HTERT RPE-1 (cell line): ENCODE results near the gene FAM50B.

ENCODE experiments used
- in situ Hi-C: fragments of 300-500 bp; cut with MboI; formaldehyde crosslinking; loops from 4 replicates; pipeline ENCODE4 v1.14.3; 2020; ENCODE audit warnings: low sequenced_read_pairs

The FAM50B gene

DNA sequence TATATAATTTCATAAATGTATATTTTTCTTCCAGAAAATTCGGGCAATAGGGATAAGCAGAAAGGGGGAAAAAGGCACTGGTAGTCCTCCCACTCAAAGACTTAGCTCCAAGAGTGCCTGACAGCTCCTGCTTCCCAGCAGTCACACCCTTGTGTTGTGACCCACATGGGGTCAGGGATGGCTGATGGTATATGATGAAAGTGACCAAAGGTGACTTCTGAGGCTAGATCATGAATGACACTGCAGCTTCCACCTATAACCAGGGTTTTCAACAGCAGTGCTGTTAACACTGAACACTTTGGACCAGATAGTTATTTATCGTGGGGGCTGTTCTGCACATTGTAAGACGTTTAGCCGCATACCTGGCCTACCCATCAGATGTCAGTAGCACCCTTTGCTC, 22.3 kb downstream of the FAM50B start:
- in situ Hi-C loops = no loop called here

GRCh38 chr6:3871939-3872338, 22.8 kb downstream of the FAM50B start:
- in situ Hi-C loops = no loop called here

DNA sequence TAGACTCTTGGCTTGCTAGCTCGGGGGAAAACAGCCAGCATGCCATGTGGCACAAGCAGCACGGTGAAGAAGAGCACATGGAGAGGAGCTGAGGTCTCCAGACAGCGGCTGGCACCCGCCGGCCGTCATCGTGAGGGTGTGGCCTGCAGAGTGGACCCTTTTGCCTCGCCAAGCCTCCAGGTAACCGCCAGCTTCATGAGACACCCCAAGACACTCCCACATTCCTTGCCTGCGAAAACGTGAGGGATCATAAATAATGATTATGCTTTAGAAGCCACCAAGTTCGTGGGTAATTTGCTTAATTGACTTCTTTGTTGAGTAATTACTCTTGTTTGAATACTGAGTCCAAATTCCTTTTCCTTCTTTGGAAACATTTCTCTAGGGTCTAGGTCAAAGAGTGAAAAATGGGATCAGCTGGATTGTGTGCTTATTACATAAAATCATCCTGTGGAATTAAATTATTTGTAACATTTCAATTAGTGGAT, 23.2 kb downstream of the FAM50B start:
- in situ Hi-C loops = no loop called here

DNA sequence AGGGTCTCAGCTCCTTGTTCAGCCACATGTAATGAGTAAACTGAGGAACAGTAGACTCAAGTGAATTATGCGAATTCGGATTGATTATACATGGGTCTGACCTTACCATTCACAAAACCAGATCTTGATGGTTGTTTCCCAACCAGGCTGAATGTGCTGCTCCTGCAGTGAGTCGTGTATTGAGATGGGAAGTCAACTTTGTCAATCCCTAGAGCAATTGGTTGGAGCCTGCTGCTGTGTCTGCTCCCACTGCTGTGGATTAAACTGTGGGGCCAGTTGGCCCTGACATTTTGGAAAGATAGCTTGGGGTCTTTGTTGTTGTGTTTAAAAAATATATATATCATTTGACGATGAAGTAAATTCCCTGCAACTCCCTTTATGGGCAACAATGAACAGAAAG, 23.9 kb downstream of the FAM50B start:
- in situ Hi-C loops = no loop called here

- in situ Hi-C loops = no loop called here
Observed at GRCh38 chr6:3874069-3874468, 24.9 kb downstream of the FAM50B start.

DNA sequence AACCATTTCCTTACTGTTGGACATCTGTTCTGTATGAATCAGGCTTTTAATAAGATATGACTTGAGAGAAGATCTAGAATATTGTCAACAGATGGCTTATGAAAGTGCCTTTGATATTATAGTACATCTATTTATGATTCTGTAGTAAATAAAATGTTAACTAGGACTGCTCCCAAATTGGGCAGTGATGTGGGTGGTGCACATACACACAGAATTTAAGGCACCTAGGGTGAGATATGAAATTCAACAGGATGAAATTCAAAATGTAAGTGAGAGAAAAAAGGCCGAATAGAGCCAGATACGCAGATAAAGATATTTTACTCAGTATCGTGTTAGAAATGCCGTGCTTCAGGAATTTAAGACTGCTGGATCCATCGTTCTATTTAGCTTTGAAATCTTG, 26.3 kb downstream of the FAM50B start:
- in situ Hi-C loops = no loop called here

GRCh38 chr6:3876101-3876500, 26.9 kb downstream of the FAM50B start:
- in situ Hi-C loops = no loop called here

GRCh38 chr6:3876866-3877265, 27.7 kb downstream of the FAM50B start:
- in situ Hi-C loops = no loop called here

GRCh38 chr6:3878048-3878666, 29.0 kb downstream of the FAM50B start:
- in situ Hi-C loops = no loop called here

- in situ Hi-C loops = no loop called here
Observed at GRCh38 chr6:3879194-3879952, 30.2 kb downstream of the FAM50B start.

DNA sequence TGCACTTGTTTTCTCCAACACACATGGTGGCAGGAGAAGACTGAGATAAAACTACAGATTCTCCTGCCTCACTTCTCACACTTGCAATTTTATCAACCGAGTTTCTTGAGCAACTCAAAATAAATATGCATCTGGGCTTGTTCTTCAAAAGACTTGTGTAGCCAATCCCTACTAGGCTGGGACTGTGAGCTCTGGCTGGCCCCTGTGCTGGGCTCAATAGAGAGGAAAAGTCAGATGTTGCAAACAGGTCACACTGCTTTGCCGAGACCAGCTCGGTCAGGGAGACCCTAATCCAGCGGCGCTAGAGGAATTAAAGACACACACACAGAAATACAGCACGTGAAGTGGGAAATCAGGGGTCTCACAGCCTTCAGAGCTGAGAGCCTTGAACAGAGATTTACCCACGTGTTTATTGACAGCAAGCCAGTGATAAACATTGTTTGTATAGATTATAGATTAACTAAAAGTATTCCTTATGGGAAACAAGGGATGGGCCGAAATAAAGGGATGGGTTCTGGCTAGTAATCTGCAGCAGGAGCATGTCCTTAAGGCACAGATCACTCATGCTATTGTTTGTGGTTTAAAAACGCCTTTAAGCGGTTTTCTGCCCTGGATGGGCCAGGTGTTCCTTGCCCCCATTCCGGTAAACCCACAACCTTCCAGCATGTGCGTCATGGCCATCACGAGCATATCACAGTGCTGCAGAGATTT, 32.7 kb downstream of the FAM50B start:
- in situ Hi-C loops = no loop called here

- in situ Hi-C loops = no loop called here
Observed at GRCh38 chr6:3882431-3882830, 33.3 kb downstream of the FAM50B start.

- in situ Hi-C loops = no loop called here
Observed at GRCh38 chr6:3882866-3883265, 33.7 kb downstream of the FAM50B start.

- in situ Hi-C loops = no loop called here
Observed at GRCh38 chr6:3884007-3884745, 35.0 kb downstream of the FAM50B start.

GRCh38 chr6:3885262-3886036, 36.3 kb downstream of the FAM50B start:
- in situ Hi-C loops = no loop called here

- in situ Hi-C loops = no loop called here
Observed at GRCh38 chr6:3887150-3887700, 38.1 kb downstream of the FAM50B start.

- in situ Hi-C loops = no loop called here
Observed at GRCh38 chr6:3888153-3888957, 39.2 kb downstream of the FAM50B start.

GRCh38 chr6:3890047-3890446, 40.9 kb downstream of the FAM50B start:
- in situ Hi-C loops = no loop called here

- in situ Hi-C loops = no loop called here
Observed at GRCh38 chr6:3891883-3892282, 42.7 kb downstream of the FAM50B start.
